ENCODE results near the gene GRK5. TPM values are rescaled to one million over a fixed set of nuclear protein-coding genes. Genes with fewer than 3 reads are reported as not detected.
A peak's percentile ranks its signal among the peaks of the same experiment; 100 is the strongest.

The GRK5 gene
- total RNA-seq, 1 experiment from 2014 or later, result 2.3 TPM

DNA sequence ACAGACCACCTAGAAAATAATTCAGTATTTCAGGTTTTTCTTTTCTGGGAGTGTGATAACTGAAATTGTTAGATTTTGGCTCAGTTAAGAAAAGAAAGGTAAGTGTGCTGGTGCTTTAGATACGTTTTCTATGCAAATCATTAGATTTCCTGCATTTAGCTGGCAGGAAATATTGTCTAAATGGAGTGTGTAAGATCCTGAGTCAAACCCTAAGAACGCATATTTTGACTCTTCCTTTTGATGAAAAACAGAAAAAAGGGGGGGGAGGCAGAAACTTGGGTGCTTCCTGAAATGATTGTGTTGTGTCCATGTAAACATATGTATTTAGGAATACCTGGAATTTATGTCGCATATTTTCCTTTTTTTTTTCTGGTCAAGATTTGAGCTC lies 1.2 kb downstream of the GRK5 start:
- H3K27me3 Mint-ChIP-seq (ENCODE audit: low read depth), result peaks cover 18% of the 10 kb centered on the region
- H3K4me1 Mint-ChIP-seq, result peaks cover 45% of the 10 kb centered on the region
- H3K27ac Mint-ChIP-seq, result no peak overlapping the region
- ATAC-seq (no peak), DNase-seq (ENCODE audit: low spot score) (no peak)
- peak overlapping the region; percentile 82 for H3K4me3 Mint-ChIP-seq
- ChIA-PET POLR2A (no interaction called here), CTCF (interaction anchor here (0.9 to 4.5 kb wide), 11 partner anchors 10 to 279 kb away, joined by 3 to 59 read pairs (median 6); no protein-coding TSS in a partner anchor)
- TF ChIP-seq, protein P1, sequence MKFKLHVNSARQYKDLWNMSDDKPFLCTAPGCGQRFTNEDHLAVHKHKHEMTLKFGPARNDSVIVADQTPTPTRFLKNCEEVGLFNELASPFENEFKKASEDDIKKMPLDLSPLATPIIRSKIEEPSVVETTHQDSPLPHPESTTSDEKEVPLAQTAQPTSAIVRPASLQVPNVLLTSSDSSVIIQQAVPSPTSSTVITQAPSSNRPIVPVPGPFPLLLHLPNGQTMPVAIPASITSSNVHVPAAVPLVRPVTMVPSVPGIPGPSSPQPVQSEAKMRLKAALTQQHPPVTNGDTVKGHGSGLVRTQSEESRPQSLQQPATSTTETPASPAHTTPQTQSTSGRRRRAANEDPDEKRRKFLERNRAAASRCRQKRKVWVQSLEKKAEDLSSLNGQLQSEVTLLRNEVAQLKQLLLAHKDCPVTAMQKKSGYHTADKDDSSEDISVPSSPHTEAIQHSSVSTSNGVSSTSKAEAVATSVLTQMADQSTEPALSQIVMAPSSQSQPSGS (CRISPR knock-in tag; IDR thresholded peaks at IDR 0.05; ENCODE audit: borderline replicate concordance, low read depth), result no peak
- no peak for TF ChIP-seq CTCF (IDR thresholded peaks at IDR 0.05)
- no peak for TF ChIP-seq ZNF281 (CRISPR knock-in tag; IDR thresholded peaks at IDR 0.05)
- TF ChIP-seq ZNF671 (CRISPR knock-in tag; IDR thresholded peaks at IDR 0.05), result no peak
- TF ChIP-seq, protein P2, sequence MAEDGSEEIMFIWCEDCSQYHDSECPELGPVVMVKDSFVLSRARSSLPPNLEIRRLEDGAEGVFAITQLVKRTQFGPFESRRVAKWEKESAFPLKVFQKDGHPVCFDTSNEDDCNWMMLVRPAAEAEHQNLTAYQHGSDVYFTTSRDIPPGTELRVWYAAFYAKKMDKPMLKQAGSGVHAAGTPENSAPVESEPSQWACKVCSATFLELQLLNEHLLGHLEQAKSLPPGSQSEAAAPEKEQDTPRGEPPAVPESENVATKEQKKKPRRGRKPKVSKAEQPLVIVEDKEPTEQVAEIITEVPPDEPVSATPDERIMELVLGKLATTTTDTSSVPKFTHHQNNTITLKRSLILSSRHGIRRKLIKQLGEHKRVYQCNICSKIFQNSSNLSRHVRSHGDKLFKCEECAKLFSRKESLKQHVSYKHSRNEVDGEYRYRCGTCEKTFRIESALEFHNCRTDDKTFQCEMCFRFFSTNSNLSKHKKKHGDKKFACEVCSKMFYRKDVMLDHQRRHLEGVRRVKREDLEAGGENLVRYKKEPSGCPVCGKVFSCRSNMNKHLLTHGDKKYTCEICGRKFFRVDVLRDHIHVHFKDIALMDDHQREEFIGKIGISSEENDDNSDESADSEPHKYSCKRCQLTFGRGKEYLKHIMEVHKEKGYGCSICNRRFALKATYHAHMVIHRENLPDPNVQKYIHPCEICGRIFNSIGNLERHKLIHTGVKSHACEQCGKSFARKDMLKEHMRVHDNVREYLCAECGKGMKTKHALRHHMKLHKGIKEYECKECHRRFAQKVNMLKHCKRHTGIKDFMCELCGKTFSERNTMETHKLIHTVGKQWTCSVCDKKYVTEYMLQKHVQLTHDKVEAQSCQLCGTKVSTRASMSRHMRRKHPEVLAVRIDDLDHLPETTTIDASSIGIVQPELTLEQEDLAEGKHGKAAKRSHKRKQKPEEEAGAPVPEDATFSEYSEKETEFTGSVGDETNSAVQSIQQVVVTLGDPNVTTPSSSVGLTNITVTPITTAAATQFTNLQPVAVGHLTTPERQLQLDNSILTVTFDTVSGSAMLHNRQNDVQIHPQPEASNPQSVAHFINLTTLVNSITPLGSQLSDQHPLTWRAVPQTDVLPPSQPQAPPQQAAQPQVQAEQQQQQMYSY (CRISPR knock-in tag; IDR thresholded peaks at IDR 0.05), result no peak
- no peak for TF ChIP-seq JAZF1 (CRISPR knock-in tag; IDR thresholded peaks at IDR 0.05)
- TF ChIP-seq, protein P3, sequence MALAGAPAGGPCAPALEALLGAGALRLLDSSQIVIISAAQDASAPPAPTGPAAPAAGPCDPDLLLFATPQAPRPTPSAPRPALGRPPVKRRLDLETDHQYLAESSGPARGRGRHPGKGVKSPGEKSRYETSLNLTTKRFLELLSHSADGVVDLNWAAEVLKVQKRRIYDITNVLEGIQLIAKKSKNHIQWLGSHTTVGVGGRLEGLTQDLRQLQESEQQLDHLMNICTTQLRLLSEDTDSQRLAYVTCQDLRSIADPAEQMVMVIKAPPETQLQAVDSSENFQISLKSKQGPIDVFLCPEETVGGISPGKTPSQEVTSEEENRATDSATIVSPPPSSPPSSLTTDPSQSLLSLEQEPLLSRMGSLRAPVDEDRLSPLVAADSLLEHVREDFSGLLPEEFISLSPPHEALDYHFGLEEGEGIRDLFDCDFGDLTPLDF (CRISPR knock-in tag; IDR thresholded peaks at IDR 0.05), result no peak
- TF ChIP-seq SOX15 (CRISPR knock-in tag; IDR thresholded peaks at IDR 0.05), result no peak
- TF ChIP-seq PRRX2 (CRISPR knock-in tag; IDR thresholded peaks at IDR 0.05), result no peak
- TF ChIP-seq ZNF416 (CRISPR knock-in tag; IDR thresholded peaks at IDR 0.05), result no peak
- TF ChIP-seq CREM (CRISPR knock-in tag; IDR thresholded peaks at IDR 0.05), result no peak
- no peak for TF ChIP-seq GRHL2 (CRISPR knock-in tag; IDR thresholded peaks at IDR 0.05; ENCODE audit: insufficient replicate concordance, severe bottlenecking)
- no peak for TF ChIP-seq ELF4 (CRISPR knock-in tag; IDR thresholded peaks at IDR 0.05; ENCODE audit: low read depth)
- no peak for TF ChIP-seq E2F5 (CRISPR knock-in tag; IDR thresholded peaks at IDR 0.05)
- TF ChIP-seq PREB (CRISPR knock-in tag; IDR thresholded peaks at IDR 0.05; ENCODE audit: borderline replicate concordance), result no peak
- no peak for TF ChIP-seq ZNF317 (CRISPR knock-in tag; IDR thresholded peaks at IDR 0.05; ENCODE audit: borderline replicate concordance, low read depth)
- H3K9me3 Mint-ChIP-seq, result no peaks in the 10 kb centered on the region
- H3K36me3 Mint-ChIP-seq, result no peaks in the 10 kb centered on the region
